ENCODE data around the gene FBXL7.

Gene FBXL7

GRCh38 chr5:15639288-15639687, 139.3 kb downstream of the FBXL7 start:
- no peak for TF ChIP-seq MYC (IDR thresholded peaks at IDR 0.05; ENCODE audit: low read depth, low read length)
- no peak for TF ChIP-seq MAX (IDR thresholded peaks at IDR 0.05; ENCODE audit: low read depth, low read length)
- no peak for TF ChIP-seq CTCF (IDR thresholded peaks at IDR 0.05; ENCODE audit: low read depth, low read length)
- no peak for TF ChIP-seq POLR2A (IDR thresholded peaks at IDR 0.05; ENCODE audit: extremely low read depth, insufficient read length)
- no peak for DNase-seq (ENCODE audit: low read depth)
- no peak overlapping the region for H3K4me3 ChIP-seq (ENCODE audit: low read depth, low read length)

GRCh38 chr5:15640116-15640515, 140.1 kb downstream of the FBXL7 start:
- DNase-seq (ENCODE audit: low read depth), result no peak
- H3K4me3 ChIP-seq (ENCODE audit: low read depth, low read length), result no peak overlapping the region
- TF ChIP-seq MAX (IDR thresholded peaks at IDR 0.05; ENCODE audit: low read depth, low read length), result no peak
- TF ChIP-seq POLR2A (IDR thresholded peaks at IDR 0.05; ENCODE audit: extremely low read depth, insufficient read length), result no peak
- no peak for TF ChIP-seq MYC (IDR thresholded peaks at IDR 0.05; ENCODE audit: low read depth, low read length)
- no peak for TF ChIP-seq CTCF (IDR thresholded peaks at IDR 0.05; ENCODE audit: low read depth, low read length)

GRCh38 chr5:15643731-15644130, 143.8 kb downstream of the FBXL7 start:
- no peak overlapping the region for H3K4me3 ChIP-seq (ENCODE audit: low read depth, low read length)
- DNase-seq (ENCODE audit: low read depth), result no peak
- no peak for TF ChIP-seq CTCF (IDR thresholded peaks at IDR 0.05; ENCODE audit: low read depth, low read length)

GRCh38 chr5:15645381-15646160, 145.6 kb downstream of the FBXL7 start:
- no peak overlapping the region for H3K4me3 ChIP-seq (ENCODE audit: low read depth, low read length)
- no peak for DNase-seq (ENCODE audit: low read depth)
- TF ChIP-seq MAX (IDR thresholded peaks at IDR 0.05; ENCODE audit: low read depth, low read length) (peak; percentile 63), POLR2A (IDR thresholded peaks at IDR 0.05; ENCODE audit: extremely low read depth, insufficient read length) (no peak), CTCF (IDR thresholded peaks at IDR 0.05; ENCODE audit: low read depth, low read length) (no peak), MYC (IDR thresholded peaks at IDR 0.05; ENCODE audit: low read depth, low read length) (peak; percentile 34; the same call in 1 of the 2 replicates)

- no peak for TF ChIP-seq POLR2A (IDR thresholded peaks at IDR 0.05; ENCODE audit: extremely low read depth, insufficient read length)
- TF ChIP-seq CTCF (IDR thresholded peaks at IDR 0.05; ENCODE audit: low read depth, low read length), result no peak
- TF ChIP-seq MYC (IDR thresholded peaks at IDR 0.05; ENCODE audit: low read depth, low read length), result no peak
- TF ChIP-seq MAX (IDR thresholded peaks at IDR 0.05; ENCODE audit: low read depth, low read length), result no peak
- DNase-seq (ENCODE audit: low read depth), result no peak
- no peak overlapping the region for H3K4me3 ChIP-seq (ENCODE audit: low read depth, low read length)
Observed at GRCh38 chr5:15646371-15646770, 146.4 kb downstream of the FBXL7 start.

- no peak overlapping the region for H3K4me3 ChIP-seq (ENCODE audit: low read depth, low read length)
- TF ChIP-seq POLR2A (IDR thresholded peaks at IDR 0.05; ENCODE audit: extremely low read depth, insufficient read length), result no peak
- TF ChIP-seq MYC (IDR thresholded peaks at IDR 0.05; ENCODE audit: low read depth, low read length), result no peak
- TF ChIP-seq CTCF (IDR thresholded peaks at IDR 0.05; ENCODE audit: low read depth, low read length), result no peak
- TF ChIP-seq MAX (IDR thresholded peaks at IDR 0.05; ENCODE audit: low read depth, low read length), result no peak
- no peak for DNase-seq (ENCODE audit: low read depth)
Observed at GRCh38 chr5:15647251-15647650, 147.3 kb downstream of the FBXL7 start.

Data from NB4 (cell line).